Measurements from ENCODE around the gene STX8.

- TF ChIP-seq CTBP1 (IDR thresholded peaks at IDR 0.05; ENCODE audit: borderline replicate concordance) (no peak), BHLHE40 (IDR thresholded peaks at IDR 0.05; ENCODE audit: borderline replicate concordance) (no peak), FOXA1 (IDR thresholded peaks at IDR 0.05) (no peak), TARDBP (IDR thresholded peaks at IDR 0.05) (no peak), LEF1 (IDR thresholded peaks at IDR 0.05; ENCODE audit: borderline replicate concordance) (no peak), SP1 (IDR thresholded peaks at IDR 0.05) (no peak), FOXK2 (IDR thresholded peaks at IDR 0.05) (no peak), ELF4 (IDR thresholded peaks at IDR 0.05) (no peak), SUZ12 (IDR thresholded peaks at IDR 0.05) (no peak), PKNOX1 (IDR thresholded peaks at IDR 0.05) (no peak), NFRKB (IDR thresholded peaks at IDR 0.05) (no peak), ZNF384 (IDR thresholded peaks at IDR 0.05) (no peak)
Observed at GRCh38 chr17:9361188-9361955, 214.2 kb downstream of the STX8 start.
